HEK293 (cell line): Measurements from ENCODE around the gene SULT1A3.

Experiments
- CTCF ChIA-PET: fragments of 350-600 bp; formaldehyde crosslinking; extraction: SDS; loops from one replicate; lab custom pipeline; 2021; ENCODE audit warnings: antibody characterized with exemption; lab: Yijun Ruan, JAX
- POLR2A ChIA-PET: fragments of 300-600 bp; formaldehyde crosslinking; extraction: SDS; loops from one replicate; lab custom pipeline; 2020; ENCODE audit warnings: antibody characterized with exemption, inconsistent platforms; lab: Yijun Ruan, JAX
- H3K27ac ChIP-seq: fragments of 200-500 bp; sonication (Bioruptor generic); 2 replicates; pipeline ENCODE4 v1.5.1; 2014; ENCODE audit warnings: low read depth, low read length, control low read depth, inconsistent platforms; ENCODE audit errors: extremely low read depth
- H3K36me3 ChIP-seq, 2 experiments: fragments of 200-500 bp in 1 of 2; sonication (Bioruptor generic) in 1 of 2; 1 replicate in 1 of 2; 2 replicates in 1 of 2; pipeline ENCODE4 v1.5.1; 2014 to 2017; ENCODE audit warnings: inconsistent platforms in 2 of 2, low read length in 2 of 2; ENCODE audit not compliant: control insufficient read depth in 2 of 2, insufficient read depth in 1 of 2
- H3K4me1 ChIP-seq: fragments of 200-500 bp; sonication (Bioruptor generic); 2 replicates; pipeline ENCODE4 v1.5.1; 2014; ENCODE audit warnings: mild to moderate bottlenecking, low read length, inconsistent platforms; ENCODE audit not compliant: control insufficient read depth, insufficient read depth
- H3K4me3 ChIP-seq: 2 replicates; pipeline ENCODE4 v1.5.1; 2011; ENCODE audit warnings: low read depth, mild to moderate bottlenecking, control low read depth, low read length, moderate library complexity
- H3K9me3 ChIP-seq: fragments of 200-500 bp; sonication (Bioruptor generic); 2 replicates; pipeline ENCODE4 v1.5.1; 2014; ENCODE audit warnings: low read depth, low read length, inconsistent platforms; ENCODE audit not compliant: control insufficient read depth, insufficient read depth
- GLI2 ChIP-seq: fragments of 450-650 bp; formaldehyde crosslinking; IDR thresholded peaks from 2 replicates; pipeline ENCODE4; 2017; ENCODE audit warnings: missing biosample characterization, missing genetic modification characterization, low read depth, borderline replicate concordance
- HOXD13 ChIP-seq: sonication (generic); formaldehyde crosslinking; IDR thresholded peaks from 2 replicates; pipeline ENCODE4 v1.8.0; 2022; ENCODE audit warnings: missing genetic modification reagents, borderline replicate concordance
- RBAK ChIP-seq: fragments of 450-650 bp; formaldehyde crosslinking; IDR thresholded peaks from 2 replicates; pipeline ENCODE4 v1.5.1; 2016; ENCODE audit warnings: missing biosample characterization, missing genetic modification characterization
- REPIN1 ChIP-seq: fragments of 450-650 bp; formaldehyde crosslinking; IDR thresholded peaks from 2 replicates; pipeline ENCODE4 v1.5.1; 2017; ENCODE audit warnings: missing biosample characterization, missing genetic modification characterization, low read depth
- ZBTB1 ChIP-seq: fragments of 450-650 bp; formaldehyde crosslinking; IDR thresholded peaks from 2 replicates; pipeline ENCODE4 v1.5.1; 2016; ENCODE audit warnings: missing biosample characterization, missing genetic modification characterization
- ZBTB8A ChIP-seq: fragments of 450-650 bp; formaldehyde crosslinking; IDR thresholded peaks from 2 replicates; pipeline ENCODE4 v1.5.1; 2016; ENCODE audit warnings: missing biosample characterization, missing genetic modification characterization
- ZNF10 ChIP-seq: fragments of 450-650 bp; formaldehyde crosslinking; IDR thresholded peaks from 2 replicates; pipeline ENCODE4 v1.5.1; 2017; ENCODE audit warnings: missing biosample characterization, missing genetic modification characterization
- ZNF157 ChIP-seq: fragments of 450-650 bp; formaldehyde crosslinking; IDR thresholded peaks from 2 replicates; pipeline ENCODE4 v1.5.1; 2016; ENCODE audit warnings: missing biosample characterization, missing genetic modification characterization
- ZNF174 ChIP-seq: fragments of 450-650 bp; formaldehyde crosslinking; IDR thresholded peaks from 2 replicates; pipeline ENCODE4 v1.5.0; 2017; ENCODE audit warnings: missing biosample characterization, mild to moderate bottlenecking, missing genetic modification characterization
- ZNF2 ChIP-seq: fragments of 450-650 bp; formaldehyde crosslinking; IDR thresholded peaks from 2 replicates; pipeline ENCODE4 v1.5.1; 2016; ENCODE audit warnings: missing biosample characterization, missing genetic modification characterization
- ZNF202 ChIP-seq: fragments of 450-650 bp; formaldehyde crosslinking; IDR thresholded peaks from 2 replicates; pipeline ENCODE4 v1.5.1; 2016; ENCODE audit warnings: missing biosample characterization, missing genetic modification characterization, borderline replicate concordance
- ZNF302 ChIP-seq: fragments of 450-650 bp; formaldehyde crosslinking; IDR thresholded peaks from 2 replicates; pipeline ENCODE4 v1.5.1; 2016; ENCODE audit warnings: missing biosample characterization, missing genetic modification characterization, low read depth
- ZNF350 ChIP-seq: fragments of 450-650 bp; formaldehyde crosslinking; IDR thresholded peaks from 2 replicates; pipeline ENCODE4 v1.5.0; 2017; ENCODE audit warnings: missing biosample characterization, mild to moderate bottlenecking, missing genetic modification characterization
- ZNF391 ChIP-seq: fragments of 450-650 bp; formaldehyde crosslinking; IDR thresholded peaks from 2 replicates; pipeline ENCODE4 v1.5.1; 2016; ENCODE audit warnings: low read depth, missing biosample characterization, missing genetic modification characterization, borderline replicate concordance
- ZNF510 ChIP-seq: fragments of 450-650 bp; formaldehyde crosslinking; IDR thresholded peaks from 2 replicates; pipeline ENCODE4 v1.5.1; 2018; ENCODE audit warnings: mild to moderate bottlenecking, missing genetic modification characterization, missing biosample characterization; ENCODE audit not compliant: insufficient replicate concordance
- ZNF776 ChIP-seq: fragments of 450-650 bp; formaldehyde crosslinking; IDR thresholded peaks from 2 replicates; pipeline ENCODE4 v1.5.0; 2017; ENCODE audit warnings: missing biosample characterization, missing genetic modification characterization, borderline replicate concordance
- ZNF791 ChIP-seq: fragments of 450-650 bp; formaldehyde crosslinking; IDR thresholded peaks from 2 replicates; pipeline ENCODE4 v1.5.1; 2016; ENCODE audit warnings: missing biosample characterization, missing genetic modification characterization
- ZNF837 ChIP-seq: fragments of 450-650 bp; formaldehyde crosslinking; IDR thresholded peaks from 2 replicates; pipeline ENCODE4 v1.5.1; 2016; ENCODE audit warnings: missing biosample characterization, missing genetic modification characterization
- TF ChIP-seq, protein P1 (sequence below): fragments of 450-650 bp; formaldehyde crosslinking; conservative IDR thresholded peaks from 2 replicates; pipeline ENCODE4 v1.5.1; 2016; ENCODE audit warnings: low read depth, missing biosample characterization, missing genetic modification characterization
- TF ChIP-seq, protein P2 (sequence below): fragments of 450-650 bp; formaldehyde crosslinking; conservative IDR thresholded peaks from 2 replicates; pipeline ENCODE4 v1.5.1; 2016; ENCODE audit warnings: low read depth, missing biosample characterization, missing genetic modification characterization
- TF ChIP-seq, protein P3 (sequence below): fragments of 450-650 bp; formaldehyde crosslinking; IDR thresholded peaks from 2 replicates; pipeline ENCODE4 v1.5.1; 2016; ENCODE audit warnings: missing biosample characterization, missing genetic modification characterization
- TF ChIP-seq, protein P4 (sequence below): fragments of 450-650 bp; formaldehyde crosslinking; IDR thresholded peaks from 2 replicates; pipeline ENCODE4 v1.5.1; 2016; ENCODE audit warnings: missing biosample characterization, missing genetic modification characterization

Gene SULT1A3

DNA sequence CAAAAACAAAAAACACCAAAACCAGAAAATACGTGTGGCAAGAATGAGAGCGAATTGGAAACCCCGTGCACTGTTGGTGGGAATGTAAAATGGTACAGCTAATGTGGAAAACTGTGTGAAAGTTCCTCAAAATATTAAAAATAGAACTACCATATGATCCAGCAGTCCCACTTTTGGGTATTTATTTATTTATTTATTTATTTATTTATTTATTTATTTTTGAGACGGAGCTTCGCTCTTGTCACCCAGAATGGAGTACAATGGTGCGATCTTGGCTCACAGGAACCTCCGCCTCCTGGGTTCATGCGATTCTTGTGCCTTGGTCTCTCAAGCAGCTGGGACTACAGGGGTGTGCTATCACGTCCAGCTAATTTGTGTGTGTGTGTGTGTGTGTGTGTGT lies 46.5 kb upstream of the SULT1A3 start:
- H3K4me1 ChIP-seq = no peaks in the 10 kb centered on the region
- ChIA-PET CTCF (no interaction called here), POLR2A (no interaction called here)
- no peak overlapping the region for H3K4me3 ChIP-seq
- no peaks in the 10 kb centered on the region for H3K9me3 ChIP-seq
- H3K27ac ChIP-seq = no peak overlapping the region
- no peaks in the 10 kb centered on the region for H3K36me3 ChIP-seq
- TF ChIP-seq, protein P1, sequence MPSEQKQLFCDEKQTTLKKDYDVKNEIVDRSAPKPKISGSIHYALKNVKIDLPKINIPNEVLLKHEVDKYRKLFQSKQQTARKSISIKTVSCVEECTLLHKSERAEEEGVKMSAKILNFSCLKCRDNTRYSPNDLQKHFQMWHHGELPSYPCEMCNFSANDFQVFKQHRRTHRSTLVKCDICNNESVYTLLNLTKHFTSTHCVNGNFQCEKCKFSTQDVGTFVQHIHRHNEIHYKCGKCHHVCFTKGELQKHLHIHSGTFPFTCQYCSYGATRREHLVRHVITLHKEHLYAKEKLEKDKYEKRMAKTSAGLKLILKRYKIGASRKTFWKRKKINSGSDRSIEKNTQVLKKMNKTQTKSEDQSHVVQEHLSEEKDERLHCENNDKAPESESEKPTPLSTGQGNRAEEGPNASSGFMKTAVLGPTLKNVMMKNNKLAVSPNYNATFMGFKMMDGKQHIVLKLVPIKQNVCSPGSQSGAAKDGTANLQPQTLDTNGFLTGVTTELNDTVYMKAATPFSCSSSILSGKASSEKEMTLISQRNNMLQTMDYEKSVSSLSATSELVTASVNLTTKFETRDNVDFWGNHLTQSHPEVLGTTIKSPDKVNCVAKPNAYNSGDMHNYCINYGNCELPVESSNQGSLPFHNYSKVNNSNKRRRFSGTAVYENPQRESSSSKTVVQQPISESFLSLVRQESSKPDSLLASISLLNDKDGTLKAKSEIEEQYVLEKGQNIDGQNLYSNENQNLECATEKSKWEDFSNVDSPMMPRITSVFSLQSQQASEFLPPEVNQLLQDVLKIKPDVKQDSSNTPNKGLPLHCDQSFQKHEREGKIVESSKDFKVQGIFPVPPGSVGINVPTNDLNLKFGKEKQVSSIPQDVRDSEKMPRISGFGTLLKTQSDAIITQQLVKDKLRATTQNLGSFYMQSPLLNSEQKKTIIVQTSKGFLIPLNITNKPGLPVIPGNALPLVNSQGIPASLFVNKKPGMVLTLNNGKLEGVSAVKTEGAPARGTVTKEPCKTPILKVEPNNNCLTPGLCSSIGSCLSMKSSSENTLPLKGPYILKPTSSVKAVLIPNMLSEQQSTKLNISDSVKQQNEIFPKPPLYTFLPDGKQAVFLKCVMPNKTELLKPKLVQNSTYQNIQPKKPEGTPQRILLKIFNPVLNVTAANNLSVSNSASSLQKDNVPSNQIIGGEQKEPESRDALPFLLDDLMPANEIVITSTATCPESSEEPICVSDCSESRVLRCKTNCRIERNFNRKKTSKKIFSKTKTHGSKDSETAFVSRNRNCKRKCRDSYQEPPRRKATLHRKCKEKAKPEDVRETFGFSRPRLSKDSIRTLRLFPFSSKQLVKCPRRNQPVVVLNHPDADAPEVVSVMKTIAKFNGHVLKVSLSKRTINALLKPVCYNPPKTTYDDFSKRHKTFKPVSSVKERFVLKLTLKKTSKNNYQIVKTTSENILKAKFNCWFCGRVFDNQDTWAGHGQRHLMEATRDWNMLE (tag by site-specific recombination) = peak; percentile 77
- TF ChIP-seq ZNF510 (tag by site-specific recombination) (peak; percentile 48), ZNF791 (tag by site-specific recombination) (0 out of 2 replicates have a peak, but pooled peaks have one; percentile 30), GLI2 (tag by site-specific recombination) (no peak), RBAK (0 out of 2 replicates have a peak, but pooled peaks have one; percentile 14), ZNF174 (tag by site-specific recombination) (no peak), HOXD13 (CRISPR knock-in tag) (no peak), ZNF837 (tag by site-specific recombination) (no peak), ZNF302 (no peak), ZNF350 (tag by site-specific recombination) (no peak), ZBTB8A (tag by site-specific recombination) (peak; percentile 58), ZNF391 (tag by site-specific recombination) (no peak), ZNF776 (tag by site-specific recombination) (no peak), ZNF202 (tag by site-specific recombination) (0 out of 2 replicates have a peak, but pooled peaks have one; percentile 31), ZNF10 (no peak), ZNF2 (no peak), ZNF157 (no peak), ZBTB1 (tag by site-specific recombination) (no peak), REPIN1 (tag by site-specific recombination) (no peak)
- TF ChIP-seq, protein P2, sequence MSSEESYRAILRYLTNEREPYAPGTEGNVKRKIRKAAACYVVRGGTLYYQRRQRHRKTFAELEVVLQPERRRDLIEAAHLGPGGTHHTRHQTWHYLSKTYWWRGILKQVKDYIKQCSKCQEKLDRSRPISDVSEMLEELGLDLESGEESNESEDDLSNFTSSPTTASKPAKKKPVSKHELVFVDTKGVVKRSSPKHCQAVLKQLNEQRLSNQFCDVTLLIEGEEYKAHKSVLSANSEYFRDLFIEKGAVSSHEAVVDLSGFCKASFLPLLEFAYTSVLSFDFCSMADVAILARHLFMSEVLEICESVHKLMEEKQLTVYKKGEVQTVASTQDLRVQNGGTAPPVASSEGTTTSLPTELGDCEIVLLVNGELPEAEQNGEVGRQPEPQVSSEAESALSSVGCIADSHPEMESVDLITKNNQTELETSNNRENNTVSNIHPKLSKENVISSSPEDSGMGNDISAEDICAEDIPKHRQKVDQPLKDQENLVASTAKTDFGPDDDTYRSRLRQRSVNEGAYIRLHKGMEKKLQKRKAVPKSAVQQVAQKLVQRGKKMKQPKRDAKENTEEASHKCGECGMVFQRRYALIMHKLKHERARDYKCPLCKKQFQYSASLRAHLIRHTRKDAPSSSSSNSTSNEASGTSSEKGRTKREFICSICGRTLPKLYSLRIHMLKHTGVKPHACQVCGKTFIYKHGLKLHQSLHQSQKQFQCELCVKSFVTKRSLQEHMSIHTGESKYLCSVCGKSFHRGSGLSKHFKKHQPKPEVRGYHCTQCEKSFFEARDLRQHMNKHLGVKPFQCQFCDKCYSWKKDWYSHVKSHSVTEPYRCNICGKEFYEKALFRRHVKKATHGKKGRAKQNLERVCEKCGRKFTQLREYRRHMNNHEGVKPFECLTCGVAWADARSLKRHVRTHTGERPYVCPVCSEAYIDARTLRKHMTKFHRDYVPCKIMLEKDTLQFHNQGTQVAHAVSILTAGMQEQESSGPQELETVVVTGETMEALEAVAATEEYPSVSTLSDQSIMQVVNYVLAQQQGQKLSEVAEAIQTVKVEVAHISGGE = peak; percentile 68
- TF ChIP-seq, protein P3, sequence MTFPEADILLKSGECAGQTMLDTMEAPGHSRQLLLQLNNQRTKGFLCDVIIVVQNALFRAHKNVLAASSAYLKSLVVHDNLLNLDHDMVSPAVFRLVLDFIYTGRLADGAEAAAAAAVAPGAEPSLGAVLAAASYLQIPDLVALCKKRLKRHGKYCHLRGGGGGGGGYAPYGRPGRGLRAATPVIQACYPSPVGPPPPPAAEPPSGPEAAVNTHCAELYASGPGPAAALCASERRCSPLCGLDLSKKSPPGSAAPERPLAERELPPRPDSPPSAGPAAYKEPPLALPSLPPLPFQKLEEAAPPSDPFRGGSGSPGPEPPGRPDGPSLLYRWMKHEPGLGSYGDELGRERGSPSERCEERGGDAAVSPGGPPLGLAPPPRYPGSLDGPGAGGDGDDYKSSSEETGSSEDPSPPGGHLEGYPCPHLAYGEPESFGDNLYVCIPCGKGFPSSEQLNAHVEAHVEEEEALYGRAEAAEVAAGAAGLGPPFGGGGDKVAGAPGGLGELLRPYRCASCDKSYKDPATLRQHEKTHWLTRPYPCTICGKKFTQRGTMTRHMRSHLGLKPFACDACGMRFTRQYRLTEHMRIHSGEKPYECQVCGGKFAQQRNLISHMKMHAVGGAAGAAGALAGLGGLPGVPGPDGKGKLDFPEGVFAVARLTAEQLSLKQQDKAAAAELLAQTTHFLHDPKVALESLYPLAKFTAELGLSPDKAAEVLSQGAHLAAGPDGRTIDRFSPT (tag by site-specific recombination) = no peak
- TF ChIP-seq, protein P4, sequence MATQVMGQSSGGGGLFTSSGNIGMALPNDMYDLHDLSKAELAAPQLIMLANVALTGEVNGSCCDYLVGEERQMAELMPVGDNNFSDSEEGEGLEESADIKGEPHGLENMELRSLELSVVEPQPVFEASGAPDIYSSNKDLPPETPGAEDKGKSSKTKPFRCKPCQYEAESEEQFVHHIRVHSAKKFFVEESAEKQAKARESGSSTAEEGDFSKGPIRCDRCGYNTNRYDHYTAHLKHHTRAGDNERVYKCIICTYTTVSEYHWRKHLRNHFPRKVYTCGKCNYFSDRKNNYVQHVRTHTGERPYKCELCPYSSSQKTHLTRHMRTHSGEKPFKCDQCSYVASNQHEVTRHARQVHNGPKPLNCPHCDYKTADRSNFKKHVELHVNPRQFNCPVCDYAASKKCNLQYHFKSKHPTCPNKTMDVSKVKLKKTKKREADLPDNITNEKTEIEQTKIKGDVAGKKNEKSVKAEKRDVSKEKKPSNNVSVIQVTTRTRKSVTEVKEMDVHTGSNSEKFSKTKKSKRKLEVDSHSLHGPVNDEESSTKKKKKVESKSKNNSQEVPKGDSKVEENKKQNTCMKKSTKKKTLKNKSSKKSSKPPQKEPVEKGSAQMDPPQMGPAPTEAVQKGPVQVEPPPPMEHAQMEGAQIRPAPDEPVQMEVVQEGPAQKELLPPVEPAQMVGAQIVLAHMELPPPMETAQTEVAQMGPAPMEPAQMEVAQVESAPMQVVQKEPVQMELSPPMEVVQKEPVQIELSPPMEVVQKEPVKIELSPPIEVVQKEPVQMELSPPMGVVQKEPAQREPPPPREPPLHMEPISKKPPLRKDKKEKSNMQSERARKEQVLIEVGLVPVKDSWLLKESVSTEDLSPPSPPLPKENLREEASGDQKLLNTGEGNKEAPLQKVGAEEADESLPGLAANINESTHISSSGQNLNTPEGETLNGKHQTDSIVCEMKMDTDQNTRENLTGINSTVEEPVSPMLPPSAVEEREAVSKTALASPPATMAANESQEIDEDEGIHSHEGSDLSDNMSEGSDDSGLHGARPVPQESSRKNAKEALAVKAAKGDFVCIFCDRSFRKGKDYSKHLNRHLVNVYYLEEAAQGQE (tag by site-specific recombination) = peak; percentile 40; the same call in 1 of the 2 replicates
